ENCODE measurements around the gene VRK3.
A peak's percentile ranks its signal among the peaks of the same experiment; 100 is the strongest.
"Not testable (repeated sequence)": the region's sequence is repeated elsewhere in the genome, so short reads cannot be mapped to it uniquely, and the experiment has no call there.

The VRK3 gene

DNA sequence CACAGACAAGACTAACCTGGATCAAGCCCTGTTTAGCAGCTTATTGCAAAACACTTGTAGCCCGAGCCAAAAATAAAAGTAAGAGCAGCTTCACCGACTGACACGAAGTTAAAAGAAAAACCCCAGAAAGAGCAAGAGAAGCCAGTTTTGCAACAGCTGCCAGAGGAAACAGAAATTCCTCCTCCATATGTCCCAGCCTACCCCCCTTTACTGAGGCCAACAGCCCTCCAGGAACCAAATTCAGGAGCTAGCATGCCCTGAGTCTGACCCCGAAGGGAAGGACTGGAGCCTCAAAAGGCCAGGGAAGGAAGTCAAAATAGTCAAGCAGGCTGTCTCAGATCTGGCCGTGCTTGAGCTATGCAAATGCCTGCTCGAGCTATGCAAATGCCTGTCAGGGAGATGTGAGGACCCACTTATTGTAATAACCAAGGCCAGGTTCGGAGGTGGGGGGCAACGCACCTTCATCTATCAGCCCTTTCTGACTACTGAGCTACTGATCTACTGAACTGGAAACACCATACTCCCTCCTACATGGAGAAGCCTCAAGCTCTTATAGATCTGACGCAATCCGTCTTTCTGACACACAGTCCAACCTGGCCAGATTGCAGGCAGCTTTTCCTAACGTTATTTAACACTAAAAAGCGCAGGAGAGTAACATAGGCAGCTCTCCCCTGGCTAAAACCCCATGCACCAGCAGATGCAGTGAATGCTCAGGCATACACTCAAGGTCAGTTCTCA, 70.9 kb downstream of the VRK3 start:
- DNase-seq, result no peak

DNA sequence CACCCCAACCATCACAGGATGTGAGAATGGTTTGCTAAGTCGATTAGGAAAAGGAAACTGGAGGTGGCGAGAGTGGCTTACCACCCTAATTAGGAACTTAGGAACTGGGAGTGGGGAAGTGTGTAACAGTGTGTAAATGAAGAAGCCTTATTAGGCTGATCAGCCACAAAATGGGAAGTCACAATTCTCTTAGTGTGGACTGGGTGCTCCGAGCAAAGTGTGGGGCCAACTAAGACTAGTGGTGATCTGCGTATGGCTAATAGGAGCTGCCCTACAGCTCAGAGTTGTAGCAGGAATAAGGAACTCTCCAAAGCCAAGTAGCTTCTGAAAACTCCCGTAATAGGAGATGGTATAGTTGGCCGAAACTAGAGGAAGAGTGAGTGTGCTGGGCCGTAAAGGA, 71.8 kb downstream of the VRK3 start:
- DNase-seq, result no peak

DNA sequence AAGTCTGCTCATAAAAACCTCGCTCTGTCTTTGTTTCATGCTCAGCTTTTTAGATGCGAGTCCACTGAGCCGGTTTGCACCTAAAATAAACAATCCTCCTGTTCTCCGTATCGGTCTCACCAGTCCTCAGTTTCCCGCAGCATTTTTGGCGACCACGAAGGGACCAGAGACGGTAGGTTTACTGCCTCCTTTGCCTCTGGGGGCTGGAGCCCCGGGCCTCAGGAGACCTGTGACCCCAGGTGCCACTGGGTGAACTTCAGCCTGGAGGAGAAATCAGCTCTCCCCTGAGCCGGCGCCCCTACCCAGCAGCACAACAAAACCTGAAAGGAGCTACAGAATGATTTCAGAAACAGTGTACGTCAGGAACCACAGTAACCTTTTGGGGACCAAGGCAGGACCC, 72.3 kb downstream of the VRK3 start:
- DNase-seq, result no peak

DNA sequence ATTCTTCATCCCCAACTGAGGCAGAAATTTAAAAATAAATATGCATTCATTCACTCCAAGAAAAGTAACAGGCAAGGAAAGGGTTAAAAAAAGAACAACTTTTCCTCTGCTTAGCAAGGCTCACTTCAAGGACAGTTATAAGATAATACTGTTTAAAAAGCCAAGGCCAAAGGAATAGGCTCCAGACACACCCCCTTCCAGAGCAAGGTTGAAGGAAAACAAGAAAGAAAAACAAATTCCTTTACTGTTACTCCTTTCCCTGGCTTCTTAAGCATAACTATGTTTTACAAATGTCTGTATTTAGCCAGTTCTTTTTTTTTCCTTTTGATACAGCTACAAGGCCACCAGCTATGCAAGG, 72.7 kb downstream of the VRK3 start:
- DNase-seq, result no peak

DNA sequence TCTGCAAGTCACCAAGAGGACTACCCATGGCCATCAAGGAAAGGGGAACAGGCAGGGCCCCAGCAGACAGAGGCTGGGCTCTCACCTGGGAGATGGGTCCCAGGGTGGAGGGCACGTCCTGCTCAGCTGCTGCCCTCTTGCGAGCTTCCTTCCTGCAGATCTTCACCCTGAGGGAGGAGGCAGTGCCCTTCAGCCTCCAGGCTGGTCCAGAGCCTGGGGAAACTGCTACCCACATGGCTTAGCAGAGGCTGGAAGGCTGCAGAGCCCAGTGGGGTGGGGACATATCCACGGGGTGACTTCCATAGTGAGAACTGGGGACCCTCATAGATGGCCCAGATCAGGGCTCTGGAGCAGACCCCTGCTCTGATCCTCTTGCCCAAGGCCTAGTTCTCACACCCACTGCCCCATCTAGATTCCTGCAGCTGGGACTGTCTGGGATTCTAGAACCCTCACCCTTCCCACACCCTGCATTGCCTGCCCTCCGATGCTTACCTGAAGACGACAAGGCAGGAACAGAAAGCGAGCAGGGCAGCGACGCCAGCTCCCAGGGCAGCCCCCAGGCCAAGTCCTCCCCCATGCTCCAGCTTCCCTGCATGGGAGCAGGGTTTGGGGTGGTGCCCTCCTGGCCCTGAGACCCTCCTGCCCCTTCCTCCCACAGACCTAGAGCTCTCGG, 73.2 kb downstream of the VRK3 start:
- DNase-seq, result no peak

DNA sequence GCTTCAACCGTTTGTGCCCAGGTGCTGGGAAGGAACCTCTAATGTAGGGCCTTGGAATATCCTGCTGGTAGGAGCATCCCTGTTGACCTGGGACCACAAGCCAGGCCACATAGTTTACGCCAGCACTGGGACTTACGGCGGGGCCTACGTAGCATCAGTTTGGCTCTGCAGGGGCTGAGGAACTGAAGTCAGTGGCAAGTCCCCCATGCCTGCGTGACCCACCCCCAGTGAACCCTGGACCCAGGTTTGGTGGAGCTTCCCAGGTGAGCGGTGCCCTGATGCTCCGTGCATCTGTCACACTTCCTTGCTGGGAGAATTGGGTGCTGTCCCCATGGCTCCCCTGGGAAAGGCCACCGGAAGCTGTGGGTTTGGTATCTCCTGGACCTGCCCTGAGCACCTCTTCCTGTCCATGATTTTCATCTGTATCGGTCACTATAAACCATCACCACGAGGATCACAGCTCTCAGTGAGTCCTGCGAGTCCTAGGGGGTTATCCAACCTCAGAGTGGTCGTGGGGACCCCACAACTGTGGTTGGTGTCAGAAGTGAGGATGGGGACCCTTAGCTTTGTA, 74.1 kb downstream of the VRK3 start:
- DNase-seq, result no peak

DNA sequence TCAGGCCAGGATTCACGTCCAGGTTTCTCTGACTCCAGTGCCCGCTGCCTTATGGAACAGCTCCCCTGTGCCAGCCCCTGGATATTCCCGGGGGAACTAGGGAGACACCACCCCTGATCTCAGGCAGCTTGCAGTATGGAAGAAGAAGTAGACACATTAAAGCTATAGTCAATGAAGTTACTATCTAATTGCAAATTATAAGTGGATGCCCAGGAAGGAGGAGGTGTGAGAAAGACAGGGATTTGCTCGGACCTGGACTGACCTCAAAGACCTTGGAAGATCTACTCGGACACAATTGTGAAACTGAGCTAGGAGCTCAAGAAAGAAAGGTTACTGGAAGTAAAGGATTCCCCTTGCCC, 74.6 kb downstream of the VRK3 start:
- DNase-seq, result no peak

DNA sequence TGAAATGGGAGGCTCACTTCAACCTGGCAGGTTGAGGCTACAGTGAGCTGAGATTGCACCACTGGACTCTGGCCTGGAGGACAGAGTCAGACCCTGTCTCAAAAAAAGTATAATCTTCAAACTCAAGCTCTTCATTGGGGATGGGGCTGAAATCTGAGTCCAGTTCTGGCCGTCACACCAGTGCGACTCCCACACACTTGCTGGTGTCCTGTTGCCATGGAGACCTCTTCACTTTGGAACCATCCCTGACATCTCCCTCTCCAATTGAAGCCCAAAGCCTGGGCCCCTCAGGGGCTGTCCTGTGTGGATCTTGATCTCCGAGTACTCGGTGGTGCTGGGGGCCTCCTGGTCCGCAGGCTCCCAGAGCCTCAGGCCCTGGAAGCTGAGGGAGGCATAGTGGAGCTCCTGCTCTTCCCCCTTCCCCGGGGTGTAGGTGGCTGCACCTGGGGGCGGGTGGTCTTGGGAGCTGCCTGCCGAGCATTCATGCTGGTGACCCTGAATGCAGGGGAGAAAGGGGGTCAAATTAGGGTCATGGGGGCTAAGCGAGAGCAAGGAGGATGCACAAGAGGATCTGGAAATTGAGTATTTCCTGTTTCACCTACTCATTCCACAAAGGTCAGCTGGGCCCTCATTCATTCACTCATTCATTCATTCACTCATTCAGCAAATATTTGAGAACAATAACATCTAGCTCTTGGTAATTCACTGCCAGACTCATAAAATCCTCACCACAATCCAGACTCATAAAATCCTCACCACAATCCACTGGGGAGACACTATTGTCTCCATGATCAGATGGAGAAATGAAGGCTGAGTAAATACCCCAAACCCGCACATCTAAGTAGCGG, 75.2 kb downstream of the VRK3 start:
- no peak for DNase-seq

DNA sequence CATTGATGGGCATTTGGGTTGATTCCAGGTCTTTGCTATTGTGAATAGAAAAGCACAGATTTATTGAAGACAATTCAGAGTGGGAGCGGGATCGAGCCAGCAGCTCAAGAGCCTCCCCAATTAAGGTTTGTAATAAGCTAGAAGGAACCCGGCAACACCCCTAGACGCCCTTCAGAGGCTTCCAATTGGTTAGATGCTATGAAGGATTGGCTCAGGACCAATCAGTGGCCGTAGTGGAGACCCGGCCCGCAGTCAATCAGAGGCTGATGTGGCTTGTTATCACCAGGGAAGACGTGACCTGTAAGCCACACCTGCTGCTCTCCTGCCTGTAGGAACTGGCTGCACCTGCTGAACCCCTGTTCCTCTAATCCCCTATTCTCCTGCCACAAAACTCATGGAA, 78.8 kb downstream of the VRK3 start:
- DNase-seq, result no peak

DNA sequence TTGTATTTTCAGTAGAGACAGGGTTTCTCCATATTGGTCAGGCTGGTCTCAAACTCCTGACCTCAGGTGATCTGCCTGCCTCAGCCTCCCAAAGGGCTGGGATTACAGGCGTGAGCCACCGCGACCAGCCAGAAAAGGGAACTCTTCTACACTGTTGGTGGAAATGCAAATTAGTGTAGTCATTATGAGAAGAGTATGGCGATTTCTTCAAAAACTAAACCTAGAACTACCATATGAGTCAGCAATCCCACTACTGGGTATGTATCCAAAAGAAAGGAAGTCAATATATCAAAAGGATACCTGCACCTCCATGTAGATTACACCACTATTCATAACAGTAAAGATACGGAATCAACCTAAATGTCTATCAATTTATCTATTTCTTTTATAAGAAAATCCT, 80.6 kb downstream of the VRK3 start:
- DNase-seq, result not testable (repeated sequence)

DNA sequence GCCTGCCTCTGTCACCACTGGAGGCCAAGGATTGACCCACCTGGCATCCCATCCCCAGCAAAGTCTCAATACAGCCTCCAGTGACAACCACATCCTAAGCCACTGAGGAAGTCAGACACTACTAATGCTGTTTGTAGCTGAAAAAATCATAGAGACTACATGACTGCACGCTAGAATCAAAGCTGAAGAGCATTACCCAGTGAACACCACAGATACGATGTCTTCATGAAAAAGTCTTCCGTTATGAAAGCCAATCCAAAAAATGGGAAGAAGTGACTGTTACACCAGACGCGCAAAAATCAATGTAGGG, 84.7 kb downstream of the VRK3 start:
- no peak for DNase-seq

DNA sequence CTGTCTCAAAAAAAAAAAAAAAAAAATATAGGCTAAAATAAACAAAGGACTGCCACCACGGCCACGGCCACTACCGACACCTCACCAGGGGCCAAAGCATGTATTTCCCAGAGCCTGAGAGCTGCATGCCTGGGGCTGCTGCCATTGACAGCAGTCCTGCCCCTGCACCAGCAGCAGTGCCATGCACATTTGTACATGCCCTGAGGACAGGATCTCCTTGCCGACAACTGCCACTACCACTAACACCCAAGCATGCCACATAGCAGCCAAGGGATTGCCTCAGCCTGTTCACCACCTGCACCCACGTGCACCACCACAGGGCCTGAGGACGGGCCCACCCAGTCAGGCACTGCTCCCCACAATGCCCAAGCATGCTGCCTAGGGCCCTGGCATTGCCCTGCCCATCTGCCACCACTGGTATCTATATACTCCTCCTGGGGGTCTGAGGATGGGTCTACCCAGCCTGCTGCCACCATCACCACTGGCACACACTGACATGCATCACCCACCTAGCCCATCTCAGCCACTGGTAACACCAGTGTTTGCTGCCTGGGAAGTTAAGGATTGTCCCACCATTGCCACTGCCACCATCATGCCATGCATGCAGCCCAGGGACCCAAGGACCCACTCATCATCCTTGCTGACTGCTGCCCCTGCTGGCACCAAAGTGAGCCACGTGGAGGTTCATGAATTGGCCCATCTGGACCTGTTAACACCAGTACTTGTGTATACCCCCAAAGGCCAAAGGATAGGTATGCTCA, 85.3 kb downstream of the VRK3 start:
- no peak for DNase-seq

DNA sequence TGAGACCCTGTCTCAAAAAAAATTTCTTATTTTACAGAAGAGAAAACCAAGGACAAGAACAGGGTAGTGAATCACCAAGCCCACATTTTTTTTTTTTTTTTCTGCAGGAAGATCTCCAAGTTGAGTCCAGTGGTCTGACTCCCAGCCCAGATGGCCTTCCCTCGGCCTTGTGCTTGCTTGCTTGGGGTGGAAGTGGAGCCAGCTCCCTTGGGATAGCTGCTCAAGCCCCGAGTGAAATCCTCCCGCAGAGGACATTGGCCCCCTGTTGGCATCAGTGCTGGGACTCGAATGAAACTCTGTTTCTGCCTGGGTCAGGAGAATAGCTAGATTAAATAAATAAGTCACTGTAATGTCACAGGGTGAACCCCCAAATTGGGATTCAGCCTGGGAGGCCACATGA, 86.5 kb downstream of the VRK3 start:
- no peak for DNase-seq

DNA sequence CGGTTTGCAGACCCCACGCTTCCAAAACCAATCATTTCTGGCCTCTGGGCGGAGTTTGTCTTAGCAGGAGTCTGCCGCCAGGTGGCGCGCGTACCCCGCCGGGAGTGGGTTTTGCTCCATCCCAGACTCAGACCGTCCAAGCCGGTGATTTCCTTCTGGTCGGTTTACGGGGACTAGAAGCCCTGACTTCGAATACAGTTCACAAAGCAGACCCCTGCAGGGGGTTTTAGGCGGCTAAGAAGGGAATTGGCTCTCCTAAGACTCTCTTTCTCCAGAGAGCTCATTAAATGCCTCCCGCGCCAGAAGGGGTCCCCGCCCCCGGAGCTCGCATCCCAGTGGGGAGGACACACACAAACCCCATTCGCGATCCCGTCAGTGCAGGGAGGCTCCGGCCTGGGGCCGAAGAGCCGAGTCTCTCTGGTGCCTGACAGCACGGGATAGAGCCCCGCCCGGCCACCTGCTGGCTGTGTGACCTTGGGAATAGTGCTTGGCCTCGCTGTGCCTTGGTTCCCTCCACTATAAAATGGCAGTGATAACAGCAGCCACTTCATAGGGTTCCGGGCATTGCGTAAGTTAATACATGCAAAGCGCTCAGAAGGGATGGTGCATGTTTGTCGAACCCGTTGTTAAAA, 87.3 kb downstream of the VRK3 start:
- peak; percentile 82 for DNase-seq

DNA sequence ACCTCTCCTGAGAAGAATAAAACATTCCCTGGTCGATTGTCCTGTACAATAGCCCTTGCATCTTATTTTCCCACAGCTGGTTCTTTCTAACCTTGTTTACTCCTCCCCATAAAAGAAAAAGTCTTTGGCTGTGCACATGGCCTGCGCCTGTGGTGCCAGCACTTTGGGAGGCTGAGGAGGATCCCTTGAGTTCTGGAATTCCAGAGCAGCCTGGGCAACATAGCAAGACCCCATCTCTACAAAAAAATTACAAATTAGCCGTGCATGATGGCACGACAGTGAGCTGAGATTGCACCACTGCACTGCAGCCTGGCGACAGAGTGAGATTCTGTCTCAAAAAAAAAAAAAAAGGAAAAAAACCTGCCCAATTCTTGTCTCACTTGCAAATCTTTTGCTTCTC, 88.6 kb downstream of the VRK3 start:
- DNase-seq, result no peak

DNA sequence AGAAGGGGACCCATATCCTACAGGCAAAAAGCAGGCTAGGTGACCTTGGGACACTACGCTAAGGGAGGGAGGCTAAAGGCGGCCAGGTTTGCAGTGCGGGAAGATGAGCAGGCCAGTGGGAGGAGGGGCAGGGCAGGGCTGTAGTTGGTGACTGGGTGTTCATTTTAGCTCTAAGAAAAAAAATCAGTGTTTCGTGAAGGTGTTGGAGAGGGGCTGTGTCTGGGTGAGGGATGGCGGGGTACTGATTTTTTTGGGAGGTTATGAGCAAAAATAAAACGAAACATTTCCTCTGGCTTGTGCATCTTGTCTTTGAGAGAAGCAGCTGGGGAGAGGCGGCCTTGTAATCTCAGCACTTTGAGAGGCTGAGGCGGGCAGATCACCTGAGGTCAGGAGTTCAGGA, 91.5 kb downstream of the VRK3 start:
- no peak for DNase-seq

DNA sequence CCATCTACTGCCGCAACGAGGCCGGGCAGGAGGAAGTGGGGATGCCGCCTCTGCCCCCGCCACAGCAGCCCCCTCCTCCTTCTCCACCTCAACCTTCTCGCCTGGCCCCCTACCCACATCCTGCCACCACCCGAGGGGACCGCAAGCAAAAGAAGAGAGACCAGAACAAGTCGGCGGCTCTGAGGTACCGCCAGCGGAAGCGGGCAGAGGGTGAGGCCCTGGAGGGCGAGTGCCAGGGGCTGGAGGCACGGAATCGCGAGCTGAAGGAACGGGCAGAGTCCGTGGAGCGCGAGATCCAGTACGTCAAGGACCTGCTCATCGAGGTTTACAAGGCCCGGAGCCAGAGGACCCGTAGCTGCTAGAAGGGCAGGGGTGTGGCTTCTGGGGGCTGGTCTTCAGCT, 92.4 kb downstream of the VRK3 start:
- DNase-seq, result no peak

DNA sequence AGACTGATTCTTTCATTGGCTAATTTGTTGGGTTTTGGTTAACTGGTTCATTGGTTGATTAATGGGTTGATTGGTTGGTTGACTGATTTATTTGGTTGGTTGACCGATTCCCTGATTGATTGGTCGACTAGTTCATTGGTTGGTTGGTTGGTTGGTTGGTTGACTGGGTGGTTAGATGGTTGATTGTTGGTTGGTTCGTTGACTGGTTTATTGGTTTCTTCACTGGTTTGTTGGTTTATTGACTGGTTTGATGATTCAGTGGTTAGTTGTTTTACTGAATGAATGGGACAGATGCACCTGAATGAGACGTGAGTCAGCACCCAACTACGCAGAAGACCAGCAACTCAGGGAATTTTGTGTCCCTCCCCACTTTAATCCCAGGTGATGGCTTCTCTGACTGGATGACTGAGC, 93.1 kb downstream of the VRK3 start:
- DNase-seq, result no peak

DNA sequence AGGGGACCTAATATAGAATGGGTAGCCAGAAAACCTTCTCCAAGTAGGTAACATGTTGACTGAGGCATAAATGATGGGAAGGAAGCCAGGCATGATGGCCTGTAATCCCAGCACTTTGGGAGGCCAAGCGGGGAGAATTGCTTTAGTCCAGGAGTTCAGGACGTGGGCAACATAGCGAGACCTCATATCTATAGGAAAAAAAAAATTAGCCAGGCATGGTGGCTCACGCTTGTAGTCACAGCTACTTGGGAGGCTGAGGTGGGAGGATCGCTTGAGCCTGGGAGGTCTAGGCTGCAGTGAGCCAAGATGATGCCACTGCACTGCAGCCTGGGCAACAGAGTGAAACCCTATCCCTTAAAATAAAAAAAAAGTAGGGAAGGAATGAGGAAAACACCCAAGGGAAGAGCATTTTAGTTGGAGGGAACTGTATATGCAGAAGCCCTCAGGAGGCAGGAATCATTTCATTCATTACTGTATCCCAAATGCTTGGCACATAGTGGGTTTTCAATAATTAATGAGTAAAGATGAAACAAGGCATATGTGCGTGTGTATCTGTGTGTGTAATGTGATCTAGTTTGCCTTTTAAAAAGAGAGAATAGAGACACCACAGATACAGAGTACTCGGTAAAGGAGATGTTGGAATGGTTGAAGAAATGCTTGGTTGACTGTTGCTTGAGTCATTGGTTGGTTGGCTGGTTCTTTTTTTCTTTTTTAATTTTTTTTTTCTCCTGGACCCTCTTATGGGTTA, 93.7 kb downstream of the VRK3 start:
- DNase-seq, result no peak

DNA sequence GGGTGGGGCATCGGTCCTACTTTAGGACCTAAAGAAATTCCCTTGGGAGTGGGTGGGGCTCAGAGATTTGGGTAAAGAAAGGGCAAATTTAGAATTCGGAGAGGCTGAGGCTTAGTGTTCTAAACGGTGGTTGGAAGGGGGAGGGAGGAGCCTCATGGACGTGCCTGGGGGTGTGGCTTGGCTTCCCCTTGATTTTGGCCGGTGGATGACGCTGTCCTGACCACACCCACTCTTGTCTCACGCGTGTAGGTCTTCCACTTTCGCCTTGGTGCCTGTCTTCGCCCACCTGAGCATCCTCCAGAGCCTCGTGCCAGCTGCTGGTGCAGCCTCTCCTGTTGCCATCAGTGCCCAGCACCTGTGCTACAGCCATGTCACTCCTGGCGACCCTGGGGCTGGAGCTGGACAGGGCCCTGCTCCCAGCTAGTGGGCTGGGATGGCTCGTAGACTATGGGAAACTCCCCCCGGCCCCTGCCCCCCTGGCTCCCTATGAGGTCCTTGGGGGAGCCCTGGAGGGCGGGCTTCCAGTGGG, 94.6 kb downstream of the VRK3 start:
- DNase-seq, result peak; percentile 63

DNA sequence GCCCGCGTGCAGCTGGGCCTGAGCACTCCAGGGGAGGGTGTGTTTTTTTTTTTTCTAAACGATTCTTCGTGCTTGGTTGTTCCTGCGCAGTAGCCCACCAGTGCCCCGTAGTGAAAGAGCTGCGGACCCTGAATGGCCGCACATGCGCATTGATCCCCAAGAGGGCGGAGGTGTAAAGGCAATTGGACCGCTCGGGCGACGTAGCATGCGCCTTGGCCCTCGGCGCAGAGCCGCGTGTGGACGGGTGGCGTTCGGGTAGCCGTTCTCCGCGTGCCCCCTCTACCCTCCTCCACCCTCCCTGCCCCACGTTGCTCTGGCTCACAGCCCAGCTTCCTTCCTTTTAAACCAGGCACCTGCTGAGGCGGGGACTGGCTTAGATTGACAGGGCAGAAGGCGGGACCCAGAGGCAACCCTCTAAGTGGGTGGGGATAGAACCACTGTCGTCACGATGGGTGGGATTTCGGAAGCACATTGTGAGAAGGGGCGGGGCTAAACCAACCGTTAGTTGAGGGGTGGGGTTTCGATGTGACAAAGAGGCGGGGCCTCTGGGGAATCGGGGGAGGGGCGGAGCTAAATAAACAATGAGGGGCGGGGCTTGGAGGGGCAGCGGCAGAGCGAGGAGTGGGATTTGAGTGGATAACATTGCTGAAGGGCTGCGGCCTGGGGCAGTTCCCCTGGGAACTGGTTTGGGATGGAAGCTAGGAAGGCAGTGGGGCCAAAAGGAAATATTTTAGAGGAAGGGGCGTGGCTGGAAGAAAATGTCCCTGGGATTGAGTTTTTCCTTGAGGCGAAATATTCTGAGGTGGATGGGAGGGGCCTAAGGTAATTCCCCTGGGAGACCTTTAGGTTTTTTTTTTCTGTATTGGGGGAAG, 95.3 kb downstream of the VRK3 start:
- DNase-seq, result peak; percentile 94

Measured in left hindlimb (tissue), 1 donor.